MCF 10A (cell line): ENCODE data around the gene PCDHGA2. TPM values are rescaled to one million over a fixed set of nuclear protein-coding genes. Genes with fewer than 3 reads are reported as not detected.
A peak's percentile ranks its signal among the peaks of the same experiment; 100 is the strongest.
"Not testable (repeated sequence)": the region's sequence is repeated elsewhere in the genome, so short reads cannot be mapped to it uniquely, and the experiment has no call there.

ENCODE experiments used
- BruUV-seq: library from RNA; stranded (reverse); fragments of 400-500 nt; replicated peaks from 2 replicates; lab custom pipeline; 2021; lab: Mats Ljungman, UMichigan
- CTCF ChIA-PET: fragments of 300-600 bp; sonication (Branson Sonifier 250); formaldehyde crosslinking; extraction: SDS; loops from one replicate; lab custom pipeline; 2021; ENCODE audit warnings: antibody characterized with exemption, inconsistent platforms; lab: Yijun Ruan, JAX
- POLR2A ChIA-PET: fragments of 300-600, 350-650 bp; sonication (Branson Sonifier 250); formaldehyde crosslinking; extraction: SDS; loops from one replicate; lab custom pipeline; 2020; ENCODE audit warnings: antibody characterized with exemption, inconsistent platforms; lab: Yijun Ruan, JAX
- DNase-seq: peaks from one replicate; pipeline ENCODE4 v3.0.0-alpha.2; 2018; ENCODE audit not compliant: unreplicated experiment
- H3K27ac Mint-ChIP-seq: one replicate; pipeline ENCODE4 v1.8.0; 2022; ENCODE audit warnings: mild to moderate bottlenecking, low read depth, mixed read lengths; ENCODE audit not compliant: unreplicated experiment
- H3K27me3 Mint-ChIP-seq: one replicate; pipeline ENCODE4 v1.8.0; 2022; ENCODE audit warnings: mixed read lengths; ENCODE audit not compliant: insufficient read depth, unreplicated experiment
- H3K36me3 Mint-ChIP-seq: one replicate; pipeline ENCODE4 v1.8.0; 2022; ENCODE audit warnings: mild to moderate bottlenecking, moderate library complexity, mixed read lengths; ENCODE audit not compliant: insufficient read depth, unreplicated experiment
- H3K4me1 Mint-ChIP-seq: one replicate; pipeline ENCODE4 v1.8.0; 2022; ENCODE audit warnings: mixed read lengths; ENCODE audit not compliant: insufficient read depth, unreplicated experiment
- H3K4me3 Mint-ChIP-seq: one replicate; pipeline ENCODE4 v1.8.0; 2022; ENCODE audit warnings: mild to moderate bottlenecking, moderate library complexity, mixed read lengths; ENCODE audit not compliant: unreplicated experiment
- H3K9me3 Mint-ChIP-seq: one replicate; pipeline ENCODE4 v1.8.0; 2022; ENCODE audit warnings: mixed read lengths; ENCODE audit not compliant: unreplicated experiment
- CTCF ChIP-seq: fragments of 200-600 bp; IDR thresholded peaks from one replicate; pipeline ENCODE4 v1.8.0; 2022; ENCODE audit warnings: antibody characterized with exemption, mild to moderate bottlenecking; ENCODE audit not compliant: unreplicated experiment
- intact Hi-C: fragments of 100-400 bp; cut with micrococcal nuclease; formaldehyde crosslinking; loops from 2 replicates; pipeline ENCODE4 v1.14.1; 2022
- total RNA-seq: library from RNA; stranded (reverse); gene quantifications from 2 replicates; pipeline ENCODE4 v1.2.3, GENCODE V29; 2022

The PCDHGA2 gene
- total RNA-seq, 1 experiment from 2014 or later = 0.33 TPM

- POLR2A ChIA-PET = interaction anchor here (3.3 kb wide), 1 partner anchor 8 kb away, joined by 21 read pairs; the partner anchor contains the start of gene TAF7
- H3K9me3 Mint-ChIP-seq = peaks cover 15% of the 10 kb centered on the region
Observed at GRCh38 chr5:141328231-141328630, 10.3 kb upstream of the PCDHGA2 start.

DNA sequence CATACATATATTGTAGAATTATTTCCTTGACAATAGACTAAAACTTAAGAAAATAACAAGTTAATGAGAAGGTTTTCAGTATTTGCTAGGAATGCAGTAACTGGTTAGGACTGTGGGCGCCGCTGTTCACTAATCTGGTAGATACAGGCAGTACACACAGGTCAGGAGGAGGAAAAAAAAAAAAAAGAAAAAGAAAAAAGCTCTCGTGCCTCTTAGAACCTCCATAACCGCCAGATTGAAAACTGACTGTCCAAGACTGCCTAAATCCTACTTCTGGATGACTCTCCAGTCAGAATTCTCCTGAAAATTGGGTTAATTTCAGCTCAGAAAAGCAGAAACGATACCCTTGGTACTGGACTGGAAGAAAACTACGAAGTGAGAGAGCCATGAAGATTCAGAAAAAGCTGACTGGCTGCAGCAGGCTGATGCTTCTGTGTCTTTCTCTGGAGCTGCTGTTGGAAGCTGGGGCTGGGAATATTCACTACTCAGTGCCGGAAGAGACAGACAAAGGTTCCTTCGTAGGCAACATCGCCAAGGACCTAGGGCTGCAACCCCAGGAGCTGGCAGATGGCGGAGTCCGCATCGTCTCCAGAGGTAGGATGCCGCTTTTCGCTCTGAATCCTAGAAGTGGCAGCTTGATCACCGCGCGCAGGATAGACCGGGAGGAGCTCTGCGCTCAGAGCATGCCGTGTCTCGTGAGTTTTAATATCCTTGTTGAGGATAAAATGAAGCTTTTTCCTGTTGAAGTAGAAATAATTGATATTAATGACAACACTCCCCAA, 8.1 kb upstream of the PCDHGA2 start, which contains the start of gene PCDHGA1:
PCDHGA1 (plus strand) TSS at position 216 of the 782 bp plus-strand sequence.
- H3K9me3 Mint-ChIP-seq = peaks cover 7% of the 10 kb centered on the region
- CTCF ChIA-PET = interaction anchor here (0.6 to 3.9 kb wide), 13 partner anchors 8 to 247 kb away, joined by 3 to 31 read pairs (median 5); partner anchors contain the start of genes PCDHB14 and TAF7

More at GRCh38 chr5:141328231-141328630, 10.3 kb upstream of the PCDHGA2 start:
- Mint-ChIP-seq H3K27ac (no peak overlapping the region), H3K36me3 (no peaks in the 10 kb centered on the region), H3K4me3 (no peak overlapping the region), H3K27me3 (no peaks in the 10 kb centered on the region), H3K4me1 (no peaks in the 10 kb centered on the region)
- no TSS peak for BruUV-seq
- CTCF ChIA-PET = interaction anchor here (0.7 to 3.9 kb wide), 9 partner anchors 8 to 230 kb away, joined by 3 to 31 read pairs (median 3); partner anchors contain the start of genes PCDHB14, PCDHGB3 and TAF7
- no peak for TF ChIP-seq CTCF
- intact Hi-C loops = no loop called here
- no peak for DNase-seq

GRCh38 chr5:141332571-141332970, 6.0 kb upstream of the PCDHGA2 start:
- peaks cover 14% of the 10 kb centered on the region for H3K9me3 Mint-ChIP-seq
- ChIA-PET CTCF (interaction anchor here (3.5 kb wide), 1 partner anchor 13 kb away, joined by 18 read pairs; the partner anchor contains the start of gene TAF7), POLR2A (interaction anchor here (0.7 to 0.8 kb wide), 2 partner anchors 8 to 12 kb away, joined by 3 to 5 read pairs; partner anchors contain the start of gene TAF7)
- DNase-seq, BruUV-seq, H3K4me1 Mint-ChIP-seq, H3K27ac Mint-ChIP-seq, H3K4me3 Mint-ChIP-seq, intact Hi-C loops, H3K36me3 Mint-ChIP-seq, H3K27me3 Mint-ChIP-seq: not testable (repeated sequence)

More for the DNA sequence above, 8.1 kb upstream of the PCDHGA2 start, which contains the start of gene PCDHGA1:
- Mint-ChIP-seq H3K27me3 (no peaks in the 10 kb centered on the region), H3K36me3 (no peaks in the 10 kb centered on the region), H3K4me1 (no peaks in the 10 kb centered on the region), H3K4me3 (peak within 1 kb of the TSS; percentile 58), H3K27ac (no peak within 1 kb of the TSS)
- POLR2A ChIA-PET = interaction anchor here (3.3 kb wide), 1 partner anchor 10 kb away, joined by 21 read pairs; the partner anchor contains the start of gene TAF7
- peak; percentile 47 for TF ChIP-seq CTCF
- peak; percentile 60 for DNase-seq
- no TSS peak for BruUV-seq
- intact Hi-C loops = no loop called here

DNA sequence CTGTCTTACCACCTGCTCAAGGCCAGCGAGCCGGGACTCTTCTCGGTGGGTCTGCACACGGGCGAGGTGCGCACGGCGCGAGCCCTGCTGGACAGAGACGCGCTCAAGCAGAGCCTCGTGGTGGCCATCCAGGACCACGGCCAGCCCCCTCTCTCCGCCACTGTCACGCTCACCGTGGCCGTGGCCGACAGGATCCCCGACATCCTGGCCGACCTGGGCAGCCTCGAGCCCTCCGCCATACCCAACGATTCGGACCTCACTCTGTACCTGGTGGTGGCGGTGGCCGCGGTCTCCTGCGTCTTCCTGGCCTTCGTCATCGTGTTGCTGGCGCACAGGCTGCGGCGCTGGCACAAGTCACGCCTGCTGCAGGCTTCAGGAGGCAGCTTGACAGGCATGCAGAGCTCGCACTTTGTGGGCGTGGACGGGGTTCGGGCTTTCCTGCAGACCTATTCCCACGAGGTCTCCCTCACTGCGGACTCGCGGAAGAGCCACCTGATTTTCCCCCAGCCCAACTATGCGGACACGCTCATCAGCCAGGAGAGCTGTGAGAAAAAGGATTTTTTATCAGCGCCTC, 2.3 kb downstream of the PCDHGA2 start:
- H3K4me1 Mint-ChIP-seq, BruUV-seq, intact Hi-C loops, H3K4me3 Mint-ChIP-seq, CTCF ChIA-PET, H3K27me3 Mint-ChIP-seq, H3K27ac Mint-ChIP-seq, DNase-seq, H3K36me3 Mint-ChIP-seq: not testable (repeated sequence)
- POLR2A ChIA-PET = interaction anchor here (0.9 kb wide), 1 partner anchor 182 kb away, joined by 3 read pairs; no protein-coding TSS in a partner anchor
- H3K9me3 Mint-ChIP-seq = peaks cover 59% of the 10 kb centered on the region
